B cell (primary cell): ENCODE results near the gene LRRC7. TPM values are rescaled to one million over a fixed set of nuclear protein-coding genes. Genes with fewer than 3 reads are reported as not detected.

Experiments
- ATAC-seq: fragments of 200-7000 bp; cut with Tn5 transposase; one replicate; pipeline ENCODE4 v1.10.0; 2021; ENCODE audit warnings: low read depth, mild to moderate bottlenecking, moderate number of reproducible peaks, moderate library complexity
- CTCF ChIA-PET: fragments of 350-600 bp; sonication (Branson Sonifier 250); formaldehyde crosslinking; loops from one replicate; lab custom pipeline; 2021; ENCODE audit warnings: antibody characterized with exemption, inconsistent platforms; lab: Charles Lee
- POLR2A ChIA-PET: fragments of 350-600 bp; sonication (Branson Sonifier 250); formaldehyde crosslinking; loops from one replicate; lab custom pipeline; 2021; ENCODE audit warnings: antibody characterized with exemption; lab: Charles Lee
- DNase-seq: peaks from one replicate; pipeline ENCODE4 v3.0.0; 2013
- H2AFZ ChIP-seq: 2 replicates; pipeline ENCODE4 v1.6.1; 2012; ENCODE audit warnings: mild to moderate bottlenecking, low read depth, low read length; ENCODE audit not compliant: insufficient read depth, poor library complexity, severe bottlenecking
- H3K27ac ChIP-seq, 2 donors: 1 replicate in 1 of 2; 2 replicates in 1 of 2; pipeline ENCODE4 v1.5.1; 2012 to 2013; ENCODE audit warnings: low read length in 2 of 2, mild to moderate bottlenecking in 2 of 2, moderate library complexity in 1 of 2
- H3K27me3 ChIP-seq, 4 experiments: fragments of 200-600 bp in 1 of 4; sonication (generic) in 1 of 4; replicated peaks in 1 of 4; 1 replicate in 2 of 4; 2 replicates in 2 of 4; pipeline versions ENCODE4 v1.6.1 to v1.7.0; 2013 to 2016; ENCODE audit warnings: low read length in 3 of 4, mild to moderate bottlenecking in 2 of 4, mixed read lengths in 1 of 4, moderate library complexity in 1 of 4; ENCODE audit not compliant: insufficient read depth in 4 of 4, control insufficient read depth in 3 of 4; ENCODE audit errors: control extremely low read depth in 1 of 4
- H3K36me3 ChIP-seq, 2 experiments: replicated peaks in 1 of 2; 1 replicate in 1 of 2; 2 replicates in 1 of 2; pipeline versions ENCODE4 v1.6.1 to v1.7.1; 2013; ENCODE audit warnings: low read length in 1 of 2; ENCODE audit not compliant: insufficient read depth in 2 of 2, control insufficient read depth in 1 of 2; ENCODE audit errors: control extremely low read depth in 1 of 2, extremely low read depth in 1 of 2
- H3K4me1 ChIP-seq, 2 donors: fragments of 200-600 bp in 1 of 2; sonication (generic) in 1 of 2; 1 replicate in 1 of 2; 2 replicates in 1 of 2; pipeline versions ENCODE4 v1.5.1 to v1.6.1; 2013 to 2017; ENCODE audit warnings: low read length in 2 of 2; ENCODE audit not compliant: control insufficient read depth in 2 of 2, insufficient read depth in 2 of 2
- H3K4me2 ChIP-seq: replicated peaks from 2 replicates; pipeline ENCODE3; 2012; ENCODE audit warnings: mild to moderate bottlenecking, low read depth, low read length; ENCODE audit not compliant: poor library complexity, severe bottlenecking
- H3K4me3 ChIP-seq, 5 experiments: fragments of 200-600 bp in 1 of 5; sonication (generic) in 1 of 5; 1 replicate in 3 of 5; 2 replicates in 2 of 5; pipeline versions ENCODE4 v1.5.1 to v1.7.0; 2011 to 2016; ENCODE audit warnings: low read length in 4 of 5, mild to moderate bottlenecking in 4 of 5, low read depth in 2 of 5, control low read depth in 1 of 5, moderate library complexity in 1 of 5; ENCODE audit not compliant: insufficient read depth in 1 of 5; ENCODE audit errors: control extremely low read depth in 1 of 5, extremely low read depth in 1 of 5
- H3K79me2 ChIP-seq: fragments of 200-600 bp; sonication (generic); one replicate; pipeline ENCODE4 v1.6.0; 2016; ENCODE audit warnings: low read length; ENCODE audit not compliant: control insufficient read depth, insufficient read depth
- H3K9ac ChIP-seq: fragments of 200-600 bp; sonication (generic); 2 replicates; pipeline ENCODE4 v1.6.1; 2017; ENCODE audit warnings: mild to moderate bottlenecking, low read length, moderate library complexity
- H3K9me3 ChIP-seq, 3 donors: one replicate each; pipeline versions ENCODE4 v1.6.1 to v1.7.1; 2013; ENCODE audit warnings: low read length in 2 of 3; ENCODE audit not compliant: control insufficient read depth in 2 of 3, insufficient read depth in 1 of 3; ENCODE audit errors: control extremely low read depth in 1 of 3
- H4K20me1 ChIP-seq: 2 replicates; pipeline ENCODE4 v1.6.0; 2012; ENCODE audit warnings: mild to moderate bottlenecking, low read length; ENCODE audit not compliant: insufficient read depth, control insufficient read depth, poor library complexity, severe bottlenecking
- H3K27ac Mint-ChIP-seq: one replicate; pipeline ENCODE4 v1.8.0; 2021; ENCODE audit warnings: mixed read lengths
- H3K27me3 Mint-ChIP-seq: one replicate; pipeline ENCODE4 v1.8.0; 2021; ENCODE audit warnings: mixed read lengths
- H3K4me1 Mint-ChIP-seq: one replicate; pipeline ENCODE4 v1.8.0; 2021; ENCODE audit warnings: mixed read lengths
- H3K4me3 Mint-ChIP-seq: one replicate; pipeline ENCODE4 v1.8.0; 2021; ENCODE audit warnings: mixed read lengths
- H3K9me3 Mint-ChIP-seq: one replicate; pipeline ENCODE4 v1.8.0; 2022; ENCODE audit warnings: mixed read lengths; ENCODE audit not compliant: insufficient read depth
- EZH2 ChIP-seq: IDR thresholded peaks from 2 replicates; pipeline ENCODE4 v1.6.1; 2012; ENCODE audit warnings: borderline replicate concordance, low read depth, mild to moderate bottlenecking, moderate library complexity, low read length; ENCODE audit not compliant: insufficient read depth, poor library complexity, severe bottlenecking
- WGBS: methylation state at CpG from one replicate; pipeline ENCODE4 v1.1.5; 2013; ENCODE audit warnings: missing lambda C conversion rate; ENCODE audit not compliant: insufficient coverage; 5-methylcytosine and 5-hydroxymethylcytosine counted together
- intact Hi-C: fragments of 100-400 bp; cut with micrococcal nuclease; formaldehyde crosslinking; loops from one replicate; pipeline ENCODE4 v1.10.0; 2022
- polyA plus RNA-seq: library from polyadenylated mRNA; depleted of rRNA; stranded (reverse); fragments of >200 nt; gene quantifications from 2 replicates; pipeline ENCODE4 v1.2.3, GENCODE V29; 2012
- total RNA-seq, 2 donors: library from RNA; stranded (reverse); fragments of 120-200 nt in 1 of 2; gene quantifications; 1 replicate in 1 of 2; 2 replicates in 1 of 2; pipeline versions ENCODE4 v1.2.3 to v1.2.4, GENCODE V29; 2013 to 2022
- TF ChIP-seq, protein P1 (sequence below): fragments of 200-600 bp; IDR thresholded peaks from one replicate; pipeline ENCODE4 v1.8.0; 2022; ENCODE audit warnings: antibody characterized with exemption, mild to moderate bottlenecking

LRRC7 gene
- total and polyA plus RNA-seq, 2 donors (not counting 1 experiment from before 2014, with no cell fraction given), result not detected

- CTCF ChIA-PET, result no interaction called here
- ATAC-seq (no peak), DNase-seq (no peak)
- H3K4me1 ChIP-seq, result no peaks in the 10 kb centered on the region
- intact Hi-C loops, result no loop called here
- H2AFZ ChIP-seq, result no peak overlapping the region
- peaks cover 7% of the 10 kb centered on the region for H3K9me3 Mint-ChIP-seq
- POLR2A ChIA-PET, result no interaction called here
- H4K20me1 ChIP-seq, result no peaks in the 10 kb centered on the region
- no peak overlapping the region for H3K4me3 ChIP-seq
- H3K27ac ChIP-seq, result no peak overlapping the region
- H3K4me3 Mint-ChIP-seq, result no peak overlapping the region
- no peaks in the 10 kb centered on the region for H3K4me1 Mint-ChIP-seq
- 80% methylated on average over 1 of the region's 1 CpG for WGBS
- peaks cover 0 to 3% (median 0%) of the 10 kb centered on the region in 3 donors for H3K9me3 ChIP-seq
- H3K4me2 ChIP-seq, result no peak overlapping the region
- H3K79me2 ChIP-seq, result no peaks in the 10 kb centered on the region
- H3K9ac ChIP-seq, result no peak overlapping the region
- H3K27me3 Mint-ChIP-seq, result no peaks in the 10 kb centered on the region
- no peaks in the 10 kb centered on the region for H3K36me3 ChIP-seq
- H3K27ac Mint-ChIP-seq, result no peak overlapping the region
- no peak for TF ChIP-seq EZH2
- TF ChIP-seq, protein P1, sequence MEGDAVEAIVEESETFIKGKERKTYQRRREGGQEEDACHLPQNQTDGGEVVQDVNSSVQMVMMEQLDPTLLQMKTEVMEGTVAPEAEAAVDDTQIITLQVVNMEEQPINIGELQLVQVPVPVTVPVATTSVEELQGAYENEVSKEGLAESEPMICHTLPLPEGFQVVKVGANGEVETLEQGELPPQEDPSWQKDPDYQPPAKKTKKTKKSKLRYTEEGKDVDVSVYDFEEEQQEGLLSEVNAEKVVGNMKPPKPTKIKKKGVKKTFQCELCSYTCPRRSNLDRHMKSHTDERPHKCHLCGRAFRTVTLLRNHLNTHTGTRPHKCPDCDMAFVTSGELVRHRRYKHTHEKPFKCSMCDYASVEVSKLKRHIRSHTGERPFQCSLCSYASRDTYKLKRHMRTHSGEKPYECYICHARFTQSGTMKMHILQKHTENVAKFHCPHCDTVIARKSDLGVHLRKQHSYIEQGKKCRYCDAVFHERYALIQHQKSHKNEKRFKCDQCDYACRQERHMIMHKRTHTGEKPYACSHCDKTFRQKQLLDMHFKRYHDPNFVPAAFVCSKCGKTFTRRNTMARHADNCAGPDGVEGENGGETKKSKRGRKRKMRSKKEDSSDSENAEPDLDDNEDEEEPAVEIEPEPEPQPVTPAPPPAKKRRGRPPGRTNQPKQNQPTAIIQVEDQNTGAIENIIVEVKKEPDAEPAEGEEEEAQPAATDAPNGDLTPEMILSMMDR, result no peak
- H3K27me3 ChIP-seq, result no peaks in the 10 kb centered on the region
Measured at GRCh38 chr1:69888657-69889056, 320.9 kb downstream of the LRRC7 start.

- no peak for TF ChIP-seq EZH2
- TF ChIP-seq, protein P1, result no peak
- Mint-ChIP-seq H3K27ac (no peak overlapping the region), H3K4me3 (no peak overlapping the region), H3K9me3 (no peaks in the 10 kb centered on the region), H3K27me3 (no peaks in the 10 kb centered on the region), H3K4me1 (no peaks in the 10 kb centered on the region)
- no peak overlapping the region for H3K9ac ChIP-seq
- H3K27ac ChIP-seq, result no peak overlapping the region
- no peak overlapping the region for H2AFZ ChIP-seq
- ChIA-PET CTCF (no interaction called here), POLR2A (no interaction called here)
- DNase-seq, result no peak
- intact Hi-C loops, result no loop called here
- H4K20me1 ChIP-seq, result no peaks in the 10 kb centered on the region
- no peaks in the 10 kb centered on the region for H3K4me1 ChIP-seq
- ATAC-seq, result no peak
- no peak overlapping the region for H3K4me3 ChIP-seq
- 92% methylated on average over 3 of the region's 5 CpGs for WGBS
- H3K9me3 ChIP-seq, result no peaks in the 10 kb centered on the region
- no peaks in the 10 kb centered on the region for H3K36me3 ChIP-seq
- H3K79me2 ChIP-seq, result no peaks in the 10 kb centered on the region
- H3K27me3 ChIP-seq, result no peaks in the 10 kb centered on the region
- no peak overlapping the region for H3K4me2 ChIP-seq
Measured at GRCh38 chr1:69898403-69898947, 330.8 kb downstream of the LRRC7 start.
